ENCODE results near the gene ZNF614.
"Not testable (repeated sequence)": the region's sequence is repeated elsewhere in the genome, so short reads cannot be mapped to it uniquely, and the experiment has no call there.

ZNF614 gene

DNA sequence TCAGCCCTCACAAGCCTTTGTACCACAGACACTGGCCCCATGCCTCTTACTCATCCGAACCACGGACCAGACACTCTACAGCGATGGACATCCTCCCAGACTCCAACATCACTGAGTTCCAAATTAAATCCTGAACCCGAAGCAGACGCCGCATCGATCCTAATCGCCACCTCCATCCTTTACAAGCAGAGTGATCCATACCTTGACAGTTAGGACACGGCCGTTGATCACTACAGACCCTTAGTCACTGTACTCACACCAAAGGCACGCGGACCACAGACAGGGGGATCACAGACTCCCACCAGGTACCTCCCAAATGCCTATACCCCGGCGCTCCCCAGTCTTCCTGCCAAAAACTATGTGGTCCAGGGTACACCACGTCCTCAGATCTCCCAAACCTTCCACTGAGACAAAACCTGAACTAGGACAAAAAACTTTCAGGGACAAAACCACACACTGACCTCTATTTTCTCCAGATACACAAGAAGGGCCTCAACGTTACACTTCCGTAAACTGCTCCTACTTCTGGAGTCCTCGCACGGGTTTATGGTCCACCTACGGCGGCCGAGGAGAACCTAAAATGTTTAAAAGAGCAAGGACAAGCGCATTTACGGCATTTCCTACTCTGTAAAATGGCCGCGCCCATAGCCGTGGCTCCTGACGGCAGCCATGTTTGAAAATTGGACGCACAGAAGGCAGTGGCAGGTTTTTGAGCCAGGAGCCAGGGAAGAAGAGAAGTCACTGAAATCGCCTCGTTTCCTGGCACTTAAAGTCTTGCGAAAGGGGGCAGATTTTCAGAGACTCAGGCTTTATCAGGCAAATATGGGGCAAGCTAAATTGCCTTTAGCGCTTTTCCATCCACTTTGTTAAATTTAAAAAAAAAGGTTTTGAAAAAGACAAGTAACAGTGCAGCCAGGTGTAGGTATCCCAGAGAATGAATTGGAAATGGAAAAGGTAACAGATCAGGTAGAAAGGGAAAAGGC, 41.6 kb downstream of the ZNF614 start, which contains the start of gene ZNF350:
Gene ZNF350, minus strand, starts transcription at position 532 of the 983 bp plus-strand sequence. CDS start 12,480 bp downstream, outside the sequence.
- no peaks in the 10 kb centered on the region for H3K27me3 ChIP-seq (ENCODE audit: insufficient read depth, low read length)
- no peaks in the 10 kb centered on the region for H3K4me1 ChIP-seq (ENCODE audit: insufficient read depth, low read length)
- H3K27ac ChIP-seq (ENCODE audit: low read depth, low read length) = peak within 1 kb of the TSS; percentile 47; the same call in 1 of the 2 replicates
- H3K9ac ChIP-seq (ENCODE audit: low read depth, low read length) = peak within 1 kb of the TSS; percentile 89
- H3K9me3 ChIP-seq (ENCODE audit: insufficient read depth, low read depth, low read length) = peaks cover 33% of the 10 kb centered on the region
- 11% methylated on average over 33 of the region's 33 CpGs for WGBS
- peak within 1 kb of the TSS; percentile 94 for H3K4me3 ChIP-seq (ENCODE audit: low read length)
- peaks cover 7% of the 10 kb centered on the region; the same call in 1 of the 2 replicates for H3K36me3 ChIP-seq (ENCODE audit: insufficient read depth, low read length)

GRCh38 chr19:51983361-51983760, 44.8 kb downstream of the ZNF614 start:
- no peaks in the 10 kb centered on the region for H3K4me1 ChIP-seq (ENCODE audit: insufficient read depth, low read length)
- peaks cover 45% of the 10 kb centered on the region for H3K9me3 ChIP-seq (ENCODE audit: insufficient read depth, low read depth, low read length)
- peaks cover 8% of the 10 kb centered on the region for H3K36me3 ChIP-seq (ENCODE audit: insufficient read depth, low read length)
- no peak overlapping the region for H3K27ac ChIP-seq (ENCODE audit: low read depth, low read length)
- H3K27me3 ChIP-seq (ENCODE audit: insufficient read depth, low read length) = no peaks in the 10 kb centered on the region
- WGBS = 91% methylated on average over 2 of the region's 4 CpGs
- H3K4me3 ChIP-seq (ENCODE audit: low read length) = no peak overlapping the region
- no peak overlapping the region for H3K9ac ChIP-seq (ENCODE audit: low read depth, low read length)

- not testable (repeated sequence) for H3K27ac ChIP-seq (ENCODE audit: low read depth, low read length); H3K27me3 ChIP-seq (ENCODE audit: insufficient read depth, low read length); H3K4me1 ChIP-seq (ENCODE audit: insufficient read depth, low read length); H3K36me3 ChIP-seq (ENCODE audit: insufficient read depth, low read length); H3K9ac ChIP-seq (ENCODE audit: low read depth, low read length); H3K4me3 ChIP-seq (ENCODE audit: low read length)
- peaks cover 40% of the 10 kb centered on the region; the same call in 1 of the 2 replicates for H3K9me3 ChIP-seq (ENCODE audit: insufficient read depth, low read depth, low read length)
- 94% methylated on average over 5 of the region's 6 CpGs for WGBS
These were observed 47.3 kb downstream of the ZNF614 start for GRCh38 chr19:51980926-51981325.

GRCh38 chr19:51980116-51980736, 48.0 kb downstream of the ZNF614 start:
- peaks cover 41% of the 10 kb centered on the region; the same call in 1 of the 2 replicates for H3K9me3 ChIP-seq (ENCODE audit: insufficient read depth, low read depth, low read length)
- H3K36me3 ChIP-seq (ENCODE audit: insufficient read depth, low read length) = peaks cover 8% of the 10 kb centered on the region
- WGBS = 95% methylated on average over 6 of the region's 6 CpGs
- H3K27ac ChIP-seq (ENCODE audit: low read depth, low read length) = no peak overlapping the region
- no peaks in the 10 kb centered on the region for H3K4me1 ChIP-seq (ENCODE audit: insufficient read depth, low read length)
- no peak overlapping the region for H3K4me3 ChIP-seq (ENCODE audit: low read length)
- H3K9ac ChIP-seq (ENCODE audit: low read depth, low read length) = no peak overlapping the region
- no peaks in the 10 kb centered on the region for H3K27me3 ChIP-seq (ENCODE audit: insufficient read depth, low read length)

DNA sequence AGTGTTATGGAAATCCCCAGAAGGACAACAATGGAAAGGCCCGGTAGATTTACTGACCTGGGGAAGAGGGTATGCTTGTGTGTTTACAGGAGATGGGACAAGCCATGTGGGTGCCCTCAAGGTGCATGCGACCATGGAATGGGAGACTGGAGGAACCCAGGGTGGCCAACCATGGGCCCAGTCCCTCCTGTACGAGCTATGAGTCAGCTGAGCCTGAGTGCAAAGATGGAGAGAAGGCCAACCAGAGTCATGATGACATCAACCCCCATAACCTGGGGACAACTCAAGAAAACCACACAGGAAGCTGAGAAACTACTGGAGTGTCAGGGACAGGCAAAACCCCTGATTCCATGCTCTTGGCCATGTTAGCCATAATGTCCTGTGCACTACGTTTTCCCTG, 49.3 kb downstream of the ZNF614 start:
- Histone ChIP-seq H3K4me3 (ENCODE audit: low read length) (no peak overlapping the region), H3K36me3 (ENCODE audit: insufficient read depth, low read length) (peaks cover 20% of the 10 kb centered on the region), H3K27me3 (ENCODE audit: insufficient read depth, low read length) (no peaks in the 10 kb centered on the region), H3K4me1 (ENCODE audit: insufficient read depth, low read length) (no peaks in the 10 kb centered on the region), H3K9me3 (ENCODE audit: insufficient read depth, low read depth, low read length) (peaks cover 46% of the 10 kb centered on the region), H3K9ac (ENCODE audit: low read depth, low read length) (no peak overlapping the region), H3K27ac (ENCODE audit: low read depth, low read length) (no peak overlapping the region)
- WGBS = 91% methylated on average over 4 of the region's 4 CpGs

DNA sequence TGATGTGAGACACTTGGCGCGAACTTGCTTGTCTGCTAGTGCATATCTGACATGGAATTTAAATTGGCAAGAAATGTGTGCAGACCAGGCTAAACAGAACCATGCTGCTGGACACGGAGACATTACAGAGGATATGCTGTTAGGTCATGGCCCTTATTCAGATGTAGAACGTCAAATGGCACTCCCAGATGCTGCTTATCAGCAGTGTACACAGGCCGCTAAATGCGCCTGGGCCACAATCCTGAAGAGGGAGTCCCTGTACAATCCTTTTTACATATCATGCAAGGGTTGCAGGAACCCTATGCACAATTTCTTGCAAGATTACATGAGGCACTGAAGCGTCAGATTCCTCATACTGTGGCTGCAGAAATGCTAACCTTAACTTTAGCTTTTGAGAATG, 50.8 kb downstream of the ZNF614 start:
- peaks cover 58% of the 10 kb centered on the region for H3K9me3 ChIP-seq (ENCODE audit: insufficient read depth, low read depth, low read length)
- H3K9ac ChIP-seq (ENCODE audit: low read depth, low read length) = no peak overlapping the region
- H3K36me3 ChIP-seq (ENCODE audit: insufficient read depth, low read length) = peaks cover 36% of the 10 kb centered on the region
- H3K4me1 ChIP-seq (ENCODE audit: insufficient read depth, low read length) = no peaks in the 10 kb centered on the region
- H3K27me3 ChIP-seq (ENCODE audit: insufficient read depth, low read length) = no peaks in the 10 kb centered on the region
- WGBS = 94% methylated on average over 7 of the region's 7 CpGs
- no peak overlapping the region for H3K4me3 ChIP-seq (ENCODE audit: low read length)
- H3K27ac ChIP-seq (ENCODE audit: low read depth, low read length) = no peak overlapping the region

DNA sequence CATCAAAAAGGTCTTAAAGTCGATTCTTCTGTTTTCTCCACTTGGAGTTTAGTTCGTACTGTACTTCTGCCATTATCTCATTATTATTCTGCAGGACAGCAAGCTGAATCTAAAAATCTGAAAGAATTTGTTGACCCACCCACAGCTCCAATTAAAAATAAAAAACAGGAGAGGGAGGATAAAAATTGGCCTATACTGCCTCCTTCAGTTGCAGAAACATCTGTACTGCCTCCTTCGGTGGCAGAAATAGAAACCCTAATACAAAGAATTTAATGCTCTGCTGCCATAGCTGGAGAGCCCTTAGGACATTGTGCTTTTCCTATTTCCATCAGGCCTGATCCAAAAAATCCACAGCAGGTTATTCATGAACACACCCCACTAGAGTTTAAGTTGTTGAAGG, 51.3 kb downstream of the ZNF614 start:
- H3K27me3 ChIP-seq (ENCODE audit: insufficient read depth, low read length) = no peaks in the 10 kb centered on the region
- no peak overlapping the region for H3K4me3 ChIP-seq (ENCODE audit: low read length)
- peaks cover 60% of the 10 kb centered on the region for H3K9me3 ChIP-seq (ENCODE audit: insufficient read depth, low read depth, low read length)
- H3K36me3 ChIP-seq (ENCODE audit: insufficient read depth, low read length) = peaks cover 41% of the 10 kb centered on the region
- H3K4me1 ChIP-seq (ENCODE audit: insufficient read depth, low read length) = no peaks in the 10 kb centered on the region
- WGBS = 95% methylated on average over 3 of the region's 3 CpGs
- H3K9ac ChIP-seq (ENCODE audit: low read depth, low read length) = no peak overlapping the region
- H3K27ac ChIP-seq (ENCODE audit: low read depth, low read length) = no peak overlapping the region

DNA sequence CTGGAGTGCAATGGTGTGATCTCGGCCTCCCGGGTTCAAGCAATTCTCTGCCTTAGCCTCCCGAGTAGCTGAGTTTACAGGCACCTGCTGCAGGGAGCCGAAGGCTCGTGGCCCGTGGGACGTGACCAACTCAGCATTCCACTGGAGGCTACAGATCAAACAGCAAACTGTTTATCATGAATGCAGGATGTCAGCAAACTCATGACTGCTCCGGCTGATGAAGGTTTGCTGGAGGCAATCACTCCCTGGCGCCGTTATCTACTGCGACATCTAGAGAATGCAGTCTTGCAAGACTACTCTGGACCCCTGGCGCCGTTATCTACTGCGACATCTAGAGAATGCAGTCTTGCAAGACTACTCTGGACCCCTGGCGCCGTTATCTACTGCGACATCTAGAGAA, 52.4 kb downstream of the ZNF614 start:
- H3K4me1 ChIP-seq (ENCODE audit: insufficient read depth, low read length) = not testable (repeated sequence)

GRCh38 chr19:51971624-51972023, 56.6 kb downstream of the ZNF614 start:
- Histone ChIP-seq H3K4me3 (ENCODE audit: low read length) (no peak overlapping the region), H3K9me3 (ENCODE audit: insufficient read depth, low read depth, low read length) (peaks cover 86% of the 10 kb centered on the region), H3K36me3 (ENCODE audit: insufficient read depth, low read length) (peaks cover 83% of the 10 kb centered on the region), H3K4me1 (ENCODE audit: insufficient read depth, low read length) (no peaks in the 10 kb centered on the region), H3K27ac (ENCODE audit: low read depth, low read length) (no peak overlapping the region), H3K9ac (ENCODE audit: low read depth, low read length) (no peak overlapping the region), H3K27me3 (ENCODE audit: insufficient read depth, low read length) (no peaks in the 10 kb centered on the region)
- 91% methylated on average over 4 of the region's 4 CpGs for WGBS

More for the DNA sequence above, 52.4 kb downstream of the ZNF614 start:
- 94% methylated on average over 17 of the region's 17 CpGs for WGBS
- not testable (repeated sequence) for H3K9ac ChIP-seq (ENCODE audit: low read depth, low read length); H3K27me3 ChIP-seq (ENCODE audit: insufficient read depth, low read length); H3K4me3 ChIP-seq (ENCODE audit: low read length); H3K27ac ChIP-seq (ENCODE audit: low read depth, low read length)
- Histone ChIP-seq H3K36me3 (ENCODE audit: insufficient read depth, low read length) (peaks cover 51% of the 10 kb centered on the region), H3K9me3 (ENCODE audit: insufficient read depth, low read depth, low read length) (peaks cover 70% of the 10 kb centered on the region)

DNA sequence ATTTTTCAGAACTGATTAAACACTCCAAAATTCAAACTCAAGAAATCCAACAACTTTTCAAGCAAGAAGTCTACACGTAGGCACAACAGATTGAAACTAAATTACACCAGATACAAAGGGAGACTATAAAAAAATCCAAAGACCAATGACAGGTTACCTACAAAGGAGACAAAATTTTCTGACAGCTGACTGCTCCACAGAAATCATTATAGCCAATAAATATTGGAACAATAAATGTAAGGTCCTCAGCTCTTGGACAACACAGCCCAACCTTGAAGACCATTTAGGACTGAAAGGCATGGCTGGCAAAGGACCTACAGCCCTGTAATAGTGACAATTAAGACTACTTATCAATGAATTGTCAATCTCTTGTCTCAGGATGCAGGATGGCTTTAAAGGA, 57.5 kb downstream of the ZNF614 start:
- Histone ChIP-seq H3K27me3 (ENCODE audit: insufficient read depth, low read length) (no peaks in the 10 kb centered on the region), H3K9ac (ENCODE audit: low read depth, low read length) (no peak overlapping the region), H3K27ac (ENCODE audit: low read depth, low read length) (no peak overlapping the region), H3K4me3 (ENCODE audit: low read length) (no peak overlapping the region), H3K4me1 (ENCODE audit: insufficient read depth, low read length) (no peaks in the 10 kb centered on the region), H3K36me3 (ENCODE audit: insufficient read depth, low read length) (peaks cover 92% of the 10 kb centered on the region), H3K9me3 (ENCODE audit: insufficient read depth, low read depth, low read length) (peaks cover 95% of the 10 kb centered on the region)
- WGBS = 92% methylated on average over 1 of the region's 1 CpG

- 93% methylated on average over 5 of the region's 5 CpGs for WGBS
- H3K27ac ChIP-seq (ENCODE audit: low read depth, low read length) = no peak overlapping the region
- peaks cover 77% of the 10 kb centered on the region for H3K36me3 ChIP-seq (ENCODE audit: insufficient read depth, low read length)
- H3K4me1 ChIP-seq (ENCODE audit: insufficient read depth, low read length) = no peaks in the 10 kb centered on the region
- H3K4me3 ChIP-seq (ENCODE audit: low read length) = no peak overlapping the region
- peaks cover 61% of the 10 kb centered on the region for H3K9me3 ChIP-seq (ENCODE audit: insufficient read depth, low read depth, low read length)
- H3K27me3 ChIP-seq (ENCODE audit: insufficient read depth, low read length) = no peaks in the 10 kb centered on the region
- H3K9ac ChIP-seq (ENCODE audit: low read depth, low read length) = no peak overlapping the region
These were observed 62.6 kb downstream of the ZNF614 start for GRCh38 chr19:51965583-51965982.
